DND-41 (cell line): ENCODE measurements around the gene CELSR1.

Experiments
- ATAC-seq: fragments of 200-7000 bp; cut with Tn5 transposase; 3 replicates; pipeline ENCODE4 v1.9.1; 2021; ENCODE audit warnings: low read depth; ENCODE audit not compliant: insufficient read depth
- DNase-seq: peaks from one replicate; pipeline ENCODE4 v3.0.0-alpha.2; 2020
- H2AFZ ChIP-seq: 2 replicates; pipeline ENCODE4 v1.6.0; 2012; ENCODE audit warnings: low read depth, low read length
- H3K27ac ChIP-seq: 2 replicates; pipeline ENCODE4 v1.5.1; 2012; ENCODE audit warnings: low read length, inconsistent platforms
- H3K27me3 ChIP-seq: fragments of 200-600 bp; sonication (generic); 2 replicates; pipeline ENCODE4 v1.6.0; 2012; ENCODE audit warnings: low read length, mild to moderate bottlenecking, inconsistent platforms; ENCODE audit not compliant: insufficient read depth, poor library complexity
- H3K36me3 ChIP-seq: 2 replicates; pipeline ENCODE4 v1.5.1; 2012; ENCODE audit warnings: low read length, inconsistent platforms; ENCODE audit not compliant: insufficient read depth
- H3K4me1 ChIP-seq: 2 replicates; pipeline ENCODE4 v1.5.1; 2012; ENCODE audit warnings: mild to moderate bottlenecking, low read length; ENCODE audit not compliant: insufficient read depth
- H3K4me2 ChIP-seq: 2 replicates; pipeline ENCODE4 v1.6.0; 2012; ENCODE audit warnings: mild to moderate bottlenecking, moderate library complexity, low read length, inconsistent platforms; ENCODE audit not compliant: insufficient read depth
- H3K4me3 ChIP-seq, 2 experiments: fragments of 200-600 bp in 1 of 2; shearing (Covaris generic) in 1 of 2; 2 replicates each; pipeline ENCODE4 v1.5.1; 2012 to 2016; ENCODE audit warnings: inconsistent platforms in 2 of 2, low read length in 2 of 2, mild to moderate bottlenecking in 2 of 2, low read depth in 1 of 2, moderate library complexity in 1 of 2
- H3K79me2 ChIP-seq: 2 replicates; pipeline ENCODE4 v1.6.0; 2012; ENCODE audit warnings: low read length, inconsistent platforms; ENCODE audit not compliant: insufficient read depth
- H3K9ac ChIP-seq: 2 replicates; pipeline ENCODE4 v1.6.0; 2012; ENCODE audit warnings: low read depth, mild to moderate bottlenecking, inconsistent platforms, low read length, moderate library complexity
- H3K9me3 ChIP-seq: 2 replicates; pipeline ENCODE4 v1.5.1; 2012; ENCODE audit warnings: low read length, moderate library complexity, mild to moderate bottlenecking, inconsistent platforms; ENCODE audit not compliant: insufficient read depth, severe bottlenecking
- H4K20me1 ChIP-seq: 2 replicates; pipeline ENCODE4 v1.6.0; 2012; ENCODE audit warnings: low read length; ENCODE audit not compliant: insufficient read depth
- CTCF ChIP-seq: IDR thresholded peaks from 2 replicates; pipeline ENCODE4 v1.5.1; 2012; ENCODE audit warnings: borderline replicate concordance, low read length, moderate library complexity, mild to moderate bottlenecking; ENCODE audit not compliant: poor library complexity, severe bottlenecking; ENCODE audit errors: extremely low read depth
- EZH2 ChIP-seq: IDR thresholded peaks from 3 replicates; pipeline ENCODE4 v1.6.1; 2012; ENCODE audit warnings: borderline replicate concordance, low read depth, mild to moderate bottlenecking, moderate library complexity, low read length, inconsistent platforms; ENCODE audit not compliant: severe bottlenecking

The CELSR1 gene

GRCh38 chr22:46532416-46532815 is 5.0 kb downstream of the CELSR1 start:
- TF ChIP-seq EZH2 = no peak
- no peak for TF ChIP-seq CTCF
- H3K27ac ChIP-seq = no peak overlapping the region
- ATAC-seq = no peak
- H3K36me3 ChIP-seq = no peaks in the 10 kb centered on the region
- no peaks in the 10 kb centered on the region for H3K4me1 ChIP-seq
- no peaks in the 10 kb centered on the region for H3K79me2 ChIP-seq
- H3K9me3 ChIP-seq = no peaks in the 10 kb centered on the region
- H2AFZ ChIP-seq = no peak overlapping the region
- no peak overlapping the region for H3K4me3 ChIP-seq
- H3K4me2 ChIP-seq = no peak overlapping the region
- H3K27me3 ChIP-seq = no peaks in the 10 kb centered on the region
- no peak overlapping the region for H3K9ac ChIP-seq
- no peaks in the 10 kb centered on the region; the same call in 1 of the 2 replicates for H4K20me1 ChIP-seq
- DNase-seq = no peak

- H3K27ac ChIP-seq = no peak overlapping the region
- TF ChIP-seq CTCF (no peak), EZH2 (no peak)
- no peaks in the 10 kb centered on the region for H3K4me1 ChIP-seq
- H3K79me2 ChIP-seq = no peaks in the 10 kb centered on the region
- ATAC-seq = no peak
- DNase-seq = no peak
- no peaks in the 10 kb centered on the region for H3K27me3 ChIP-seq
- H3K9me3 ChIP-seq = no peaks in the 10 kb centered on the region
- no peak overlapping the region for H2AFZ ChIP-seq
- H3K36me3 ChIP-seq = no peaks in the 10 kb centered on the region
- no peak overlapping the region for H3K4me3 ChIP-seq
- H4K20me1 ChIP-seq = no peaks in the 10 kb centered on the region; the same call in none of the 2 replicates
- H3K4me2 ChIP-seq = no peak overlapping the region
- no peak overlapping the region for H3K9ac ChIP-seq
Measured at GRCh38 chr22:46531581-46532175, 5.7 kb downstream of the CELSR1 start.

GRCh38 chr22:46528121-46528610 is 9.3 kb downstream of the CELSR1 start:
- no peaks in the 10 kb centered on the region for H3K79me2 ChIP-seq
- no peaks in the 10 kb centered on the region; the same call in none of the 2 replicates for H4K20me1 ChIP-seq
- no peak overlapping the region for H3K4me3 ChIP-seq
- no peak overlapping the region for H3K9ac ChIP-seq
- H3K36me3 ChIP-seq = no peaks in the 10 kb centered on the region
- H3K4me1 ChIP-seq = no peaks in the 10 kb centered on the region
- H3K27me3 ChIP-seq = no peaks in the 10 kb centered on the region
- H3K4me2 ChIP-seq = no peak overlapping the region
- TF ChIP-seq EZH2 (no peak), CTCF (no peak)
- no peaks in the 10 kb centered on the region for H3K9me3 ChIP-seq
- ATAC-seq = no peak
- DNase-seq = no peak
- H3K27ac ChIP-seq = no peak overlapping the region
- H2AFZ ChIP-seq = no peak overlapping the region
